Measurements from ENCODE around the gene NUAK2.
"Not testable (repeated sequence)": the region's sequence is repeated elsewhere in the genome, so short reads cannot be mapped to it uniquely, and the experiment has no call there.

The NUAK2 gene

GRCh38 chr1:205285381-205286101, 36.0 kb downstream of the NUAK2 start:
- peak; percentile 62 for DNase-seq (ENCODE audit: low spot score)
- no peak for TF ChIP-seq CTCF (IDR thresholded peaks at IDR 0.05; ENCODE audit: extremely low read depth, missing control alignments)

GRCh38 chr1:205284420-205285144, 37.0 kb downstream of the NUAK2 start:
- no peak for TF ChIP-seq CTCF (IDR thresholded peaks at IDR 0.05; ENCODE audit: extremely low read depth, missing control alignments)
- peak; percentile 67 for DNase-seq (ENCODE audit: low spot score)

- no peak for TF ChIP-seq CTCF (IDR thresholded peaks at IDR 0.05; ENCODE audit: extremely low read depth, missing control alignments)
- DNase-seq (ENCODE audit: low spot score) = no peak
These were observed 38.0 kb downstream of the NUAK2 start for GRCh38 chr1:205283270-205284147.

- not testable (repeated sequence) for DNase-seq (ENCODE audit: low spot score)
These were observed 40.7 kb downstream of the NUAK2 start for GRCh38 chr1:205280666-205281395.

- TF ChIP-seq CTCF (IDR thresholded peaks at IDR 0.05; ENCODE audit: extremely low read depth, missing control alignments) = no peak
- no peak for DNase-seq (ENCODE audit: low spot score)
These were observed 41.6 kb downstream of the NUAK2 start for GRCh38 chr1:205279986-205280385.

- TF ChIP-seq CTCF (IDR thresholded peaks at IDR 0.05; ENCODE audit: extremely low read depth, missing control alignments) = no peak
- DNase-seq (ENCODE audit: low spot score) = no peak
These were observed 44.9 kb downstream of the NUAK2 start for GRCh38 chr1:205276689-205277065.

GRCh38 chr1:205275916-205276688, 45.4 kb downstream of the NUAK2 start:
- DNase-seq (ENCODE audit: low spot score) = no peak
- TF ChIP-seq CTCF (IDR thresholded peaks at IDR 0.05; ENCODE audit: extremely low read depth, missing control alignments) = no peak

Data from GM20000 (cell line).